Stimulated activated CD4-positive, alpha-beta T cell treated with anti-CD3 and anti-CD28 coated beads, Interleukin-12 subunit alpha, Interleukin-12 subunit beta, amount 100 ng/mL, for 24 hours (primary cell): ENCODE results near the gene IRS2.

Experiments used
- DNase-seq, 2 experiments: peaks; one replicate each; pipeline ENCODE4 v3.0.0-alpha.2; 2020; ENCODE audit warnings: low read depth in 2 of 2

Gene IRS2

DNA sequence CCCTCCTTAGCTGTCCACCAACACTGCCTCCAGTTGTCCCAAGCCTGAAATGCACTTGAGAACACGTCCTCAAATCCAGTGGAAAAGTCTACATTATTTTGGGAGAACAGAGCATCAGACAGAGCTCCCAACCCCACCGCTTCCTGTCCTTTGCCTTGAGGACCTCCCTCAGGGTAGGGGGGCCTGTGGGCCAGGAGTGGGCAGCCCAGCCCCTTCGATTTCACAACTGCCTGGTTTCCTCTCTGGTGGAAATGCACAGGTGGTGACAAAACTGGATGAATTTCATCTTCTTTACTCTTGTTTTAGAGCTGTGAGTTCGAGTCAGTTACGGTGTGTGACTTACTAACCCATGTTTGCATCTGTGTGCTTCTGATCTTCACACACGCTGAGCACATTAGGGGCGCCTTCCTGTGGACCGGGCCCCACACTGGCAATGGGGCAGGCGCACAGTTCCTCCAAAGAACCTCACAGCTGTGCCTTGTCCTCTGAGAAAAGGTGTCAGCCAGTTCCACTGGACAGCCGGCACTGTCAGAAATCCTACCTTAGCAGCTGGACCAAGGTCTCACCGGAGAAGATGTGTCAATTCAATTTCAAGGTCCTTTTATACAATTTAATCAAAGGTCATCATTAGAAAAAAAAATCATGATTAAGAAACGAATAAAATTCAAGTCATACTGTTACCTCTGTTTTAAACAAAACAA is 80.2 kb downstream of the IRS2 start:
- no peak for DNase-seq

GRCh38 chr13:109704771-109705635 is 81.4 kb downstream of the IRS2 start:
- no peak for DNase-seq

DNA sequence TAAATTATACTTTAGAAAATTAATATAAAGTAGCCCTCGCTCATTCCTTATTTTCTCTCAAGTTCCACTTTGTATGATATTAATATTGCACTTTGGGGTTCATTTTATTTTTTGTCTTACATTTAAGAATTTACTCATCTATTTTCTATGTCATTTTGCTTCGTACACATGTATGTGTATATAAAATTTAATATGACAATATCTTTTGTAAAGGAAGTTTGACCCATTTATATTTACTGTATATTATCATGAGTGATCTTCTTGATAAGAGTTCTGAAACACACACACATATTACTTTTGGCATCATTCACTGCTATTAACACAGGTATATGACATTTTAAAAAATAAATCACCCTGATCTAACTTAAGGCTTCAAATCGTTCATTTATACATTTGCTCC is 83.1 kb downstream of the IRS2 start:
- no peak for DNase-seq
